T-helper 17 cell (primary cell): ENCODE results near the gene CYSRT1. TPM values are rescaled to one million over a fixed set of nuclear protein-coding genes. Genes with fewer than 3 reads are reported as not detected.

ENCODE experiments used
- ATAC-seq: fragments of 150-1000 bp; cut with Tn5 transposase; 2 replicates; pipeline ENCODE4 v1.10.0; 2021; ENCODE audit warnings: mild to moderate bottlenecking, moderate library complexity
- DNase-seq, 3 donors: peaks; one replicate each; pipeline versions ENCODE4 v3.0.0 to v3.0.0-alpha.2; 2020 to 2021
- H3K9me3 ChIP-seq: one replicate; pipeline ENCODE4 v1.7.0; 2013; ENCODE audit warnings: low read length, mild to moderate bottlenecking; ENCODE audit not compliant: control insufficient read depth, poor library complexity, severe bottlenecking
- H3K27ac Mint-ChIP-seq: one replicate; pipeline ENCODE4 v1.8.0; 2022; ENCODE audit warnings: mild to moderate bottlenecking, moderate library complexity, mixed read lengths
- H3K27me3 Mint-ChIP-seq: one replicate; pipeline ENCODE4 v1.8.0; 2022; ENCODE audit warnings: mixed read lengths
- H3K36me3 Mint-ChIP-seq: one replicate; pipeline ENCODE4 v1.8.0; 2022; ENCODE audit warnings: low read depth, mixed read lengths
- H3K4me1 Mint-ChIP-seq: one replicate; pipeline ENCODE4 v1.8.0; 2022; ENCODE audit warnings: mild to moderate bottlenecking, mixed read lengths
- H3K4me3 Mint-ChIP-seq: one replicate; pipeline ENCODE4 v1.8.0; 2022; ENCODE audit warnings: mild to moderate bottlenecking, moderate library complexity, mixed read lengths
- total RNA-seq, 4 donors: library from RNA in 2 of 4; stranded (reverse) in 2 of 4; gene quantifications; one replicate each; pipeline ENCODE4 v1.2.3 and lab custom pipeline; 2022 to 2026

CYSRT1 gene
- total RNA-seq, 2 donors from 2014 or later, result 0.52 TPM; not detected in 1

DNA sequence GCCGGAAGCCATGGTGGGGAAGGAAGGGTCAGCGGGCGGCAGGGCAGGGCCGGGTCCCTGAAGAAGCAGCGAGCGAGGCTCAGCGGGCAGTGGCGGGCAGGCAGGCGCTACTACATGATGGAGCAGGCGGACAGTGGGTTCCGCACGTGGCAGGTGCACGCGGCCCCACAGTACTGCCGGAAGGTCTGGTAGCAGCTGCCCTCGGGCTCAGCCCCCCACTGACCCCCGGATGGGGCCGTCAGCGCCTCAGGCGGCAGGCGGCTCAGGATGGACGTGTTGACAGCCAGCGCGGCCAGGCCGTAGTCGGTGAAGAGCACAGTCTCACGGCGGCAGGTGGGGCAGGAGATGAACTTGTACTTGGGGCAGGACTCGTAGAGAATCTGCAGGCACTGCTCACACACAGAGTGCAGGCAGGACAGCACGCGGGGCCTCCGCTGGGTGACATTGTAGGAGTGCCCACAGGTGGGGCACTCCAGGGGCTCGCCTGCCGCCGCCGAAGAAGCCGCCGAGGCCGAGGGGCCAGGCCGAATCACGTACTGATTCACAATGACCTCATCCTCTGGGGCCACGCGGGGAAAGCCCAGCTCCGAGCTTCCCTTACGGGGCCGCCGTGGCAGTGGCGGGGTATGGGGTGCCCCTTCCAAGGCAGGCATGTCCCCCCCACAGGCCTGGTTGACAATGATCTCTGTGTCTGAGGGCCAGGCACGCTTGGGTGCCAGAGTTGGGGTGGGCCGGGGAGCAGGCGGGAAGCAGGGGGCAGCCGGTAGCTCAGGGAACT is 4.5 kb upstream of the CYSRT1 start:
- H3K9me3 ChIP-seq, result no peaks in the 10 kb centered on the region
- peaks cover 2% of the 10 kb centered on the region for H3K4me1 Mint-ChIP-seq
- no peak for DNase-seq
- ATAC-seq, result no peak
- H3K27me3 Mint-ChIP-seq, result no peaks in the 10 kb centered on the region
- H3K36me3 Mint-ChIP-seq, result no peaks in the 10 kb centered on the region
- H3K4me3 Mint-ChIP-seq, result peak overlapping the region; percentile 52
- H3K27ac Mint-ChIP-seq, result no peak overlapping the region

DNA sequence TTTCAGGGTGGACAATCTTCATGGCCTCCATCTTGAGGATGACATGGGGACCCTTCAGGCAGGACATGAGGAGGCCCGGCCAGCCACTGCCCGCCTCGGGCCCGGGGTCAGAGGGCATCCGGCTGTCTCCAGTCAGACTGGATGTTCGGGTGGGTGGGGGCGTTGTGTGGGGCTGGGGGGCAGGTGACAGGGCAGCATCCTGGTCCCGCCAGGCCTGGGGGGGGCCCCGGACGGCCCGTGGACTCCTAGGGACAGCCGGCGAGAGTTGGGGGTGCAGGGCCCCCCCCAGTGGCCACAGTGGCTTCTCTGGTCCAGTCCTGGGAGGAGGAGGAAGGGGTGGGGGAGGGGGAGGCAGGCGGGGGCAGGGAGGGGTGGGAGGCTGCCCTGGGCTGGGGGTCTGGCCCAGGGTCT is 3.9 kb upstream of the CYSRT1 start:
- Mint-ChIP-seq H3K4me1 (peaks cover 2% of the 10 kb centered on the region), H3K27me3 (no peaks in the 10 kb centered on the region), H3K36me3 (no peaks in the 10 kb centered on the region), H3K27ac (no peak overlapping the region), H3K4me3 (peak overlapping the region; percentile 52)
- H3K9me3 ChIP-seq, result no peaks in the 10 kb centered on the region
- DNase-seq (no peak), ATAC-seq (no peak)

DNA sequence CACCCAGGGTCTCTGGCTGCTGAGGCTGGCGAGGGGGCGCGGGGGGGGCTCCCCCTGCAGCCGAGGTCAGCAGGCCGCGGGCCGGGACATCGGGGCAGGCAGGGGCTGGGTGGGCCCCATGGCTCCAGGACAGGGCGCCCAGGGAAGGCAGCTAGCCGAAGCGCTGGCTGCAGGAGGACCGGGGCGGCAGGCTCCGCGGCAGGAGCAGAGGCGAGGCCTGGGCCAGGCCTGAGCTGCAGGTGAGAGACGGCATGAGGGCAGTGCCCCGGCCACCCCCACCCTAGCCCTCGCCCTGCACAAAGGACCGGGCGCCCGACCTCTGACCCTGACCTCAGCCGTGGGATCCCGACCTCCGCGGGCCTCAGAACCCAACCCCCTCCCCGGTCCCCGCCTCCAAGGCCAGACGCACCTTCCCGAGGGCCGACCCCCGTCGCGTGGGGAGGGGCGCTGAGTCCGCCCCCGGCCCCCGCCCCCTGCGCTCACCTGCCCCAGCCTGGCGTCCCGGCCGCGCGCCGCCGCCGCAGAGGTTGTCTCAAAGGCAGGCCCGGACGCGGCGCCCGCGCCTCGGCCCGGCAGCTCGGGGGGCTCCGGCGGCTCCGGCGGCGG is 3.4 kb upstream of the CYSRT1 start:
- ATAC-seq (no peak), DNase-seq (no peak)
- Mint-ChIP-seq H3K27ac (no peak overlapping the region), H3K4me1 (peaks cover 2% of the 10 kb centered on the region), H3K27me3 (no peaks in the 10 kb centered on the region), H3K36me3 (no peaks in the 10 kb centered on the region), H3K4me3 (no peak overlapping the region)
- no peaks in the 10 kb centered on the region for H3K9me3 ChIP-seq

DNA sequence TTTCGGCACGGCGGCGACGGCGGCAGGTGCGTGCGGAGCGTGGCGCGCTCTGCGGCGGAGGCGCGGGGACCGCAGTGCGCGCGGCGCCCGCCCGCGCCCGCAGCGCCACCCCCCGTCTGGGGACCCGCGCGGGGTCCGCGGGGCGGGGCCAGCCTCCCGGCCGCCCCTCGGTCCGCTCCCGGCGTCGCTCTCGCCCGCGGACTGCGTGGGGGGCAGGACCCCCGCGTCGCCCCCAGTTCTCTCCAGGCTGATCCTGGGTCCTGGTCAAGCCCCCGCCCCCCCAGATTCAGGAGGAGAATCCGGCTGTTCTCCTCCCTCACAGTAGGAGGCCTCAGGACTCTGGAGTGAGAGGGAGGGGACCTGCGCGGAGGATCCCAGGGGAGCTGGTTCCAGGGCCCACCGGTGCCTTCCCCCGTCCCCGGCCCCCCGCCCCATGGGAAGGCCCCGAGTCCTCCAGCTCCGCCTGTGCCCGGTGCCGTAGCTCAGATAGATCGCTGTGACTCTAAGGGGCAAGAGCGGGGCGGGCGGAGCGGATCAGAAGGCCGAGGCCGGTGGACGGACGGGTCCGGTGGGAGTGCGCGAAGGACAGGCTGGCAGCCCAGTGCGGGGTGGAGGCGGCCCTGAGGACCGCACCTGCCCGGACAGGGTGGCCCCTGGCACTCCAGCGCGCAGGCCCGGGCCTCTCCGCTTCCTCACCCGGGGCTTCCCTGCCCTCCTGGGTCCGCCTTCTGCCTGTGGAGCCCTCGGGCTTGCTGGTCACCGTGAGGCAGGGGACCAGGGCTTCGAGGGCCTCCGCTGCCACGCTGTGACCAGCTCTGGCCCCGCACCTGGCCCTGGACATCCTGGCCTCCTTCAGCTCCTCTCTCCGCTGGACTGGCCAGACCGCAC is 2.5 kb upstream of the CYSRT1 start, which contains the start of gene RNF208:
RNF208 (minus strand) TSS at position 51 of the 888 bp plus-strand sequence. CDS start 1,028 bp downstream, outside the sequence.
- DNase-seq, result no peak
- Mint-ChIP-seq H3K36me3 (no peaks in the 10 kb centered on the region), H3K4me3 (peak within 1 kb of the TSS; percentile 82)

DNA sequence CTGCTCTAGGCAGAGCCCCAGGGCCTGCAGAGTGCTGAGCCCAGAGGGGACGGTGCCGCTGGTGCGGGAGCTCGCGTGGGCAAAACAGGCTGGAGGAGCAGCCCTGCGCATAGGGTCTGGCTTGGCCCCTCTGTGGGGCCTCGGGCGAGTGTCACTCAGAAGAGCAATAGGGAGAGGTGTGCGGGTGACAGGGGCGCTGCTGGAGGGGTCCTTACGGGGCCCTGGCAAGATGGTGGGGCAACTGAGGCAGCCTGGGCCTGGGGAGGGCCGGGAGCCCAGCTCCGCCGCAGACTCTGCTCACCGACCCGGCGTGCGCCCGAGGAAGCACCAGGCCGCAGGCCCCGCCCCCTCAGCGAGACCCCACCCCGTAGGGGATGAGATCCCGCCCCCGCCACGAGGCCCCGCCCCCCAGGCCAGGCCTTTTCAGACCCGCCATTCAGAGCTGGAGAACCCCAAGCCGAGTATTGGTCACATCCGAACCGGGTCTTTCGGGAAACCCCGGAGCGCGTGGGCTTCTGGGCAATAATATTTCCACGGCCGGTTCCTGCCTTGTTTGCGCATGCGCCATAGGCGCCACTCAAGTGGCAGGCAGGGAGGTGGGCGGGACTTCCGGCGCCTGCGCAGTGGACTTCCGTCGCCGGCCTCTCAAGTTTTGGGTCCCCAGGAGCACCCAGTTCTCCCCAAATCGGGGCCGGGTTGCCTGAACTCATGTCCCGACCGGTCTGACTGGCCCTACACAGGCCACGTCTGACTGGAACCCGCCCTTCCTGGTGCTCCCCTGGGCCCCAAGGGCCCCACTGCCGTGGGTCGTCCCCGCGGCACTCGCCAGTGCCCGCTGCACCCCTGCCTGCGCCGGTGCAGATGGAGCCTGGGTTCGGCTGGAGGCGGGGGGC is 1.6 kb upstream of the CYSRT1 start:
- Mint-ChIP-seq H3K27me3 (peaks cover 6% of the 10 kb centered on the region), H3K36me3 (peaks cover 2% of the 10 kb centered on the region), H3K4me1 (peaks cover 6% of the 10 kb centered on the region), H3K4me3 (peak overlapping the region; percentile 82), H3K27ac (peak overlapping the region; percentile 16)
- peak; percentile 93 to 97 (median 95) for DNase-seq
- ATAC-seq, result peak; percentile 95
- no peaks in the 10 kb centered on the region for H3K9me3 ChIP-seq

More for the DNA sequence above, 2.5 kb upstream of the CYSRT1 start, which contains the start of gene RNF208:
- H3K27ac Mint-ChIP-seq, result no peak within 1 kb of the TSS
- peaks cover 2% of the 10 kb centered on the region for H3K27me3 Mint-ChIP-seq
- ATAC-seq, result no peak
- no peaks in the 10 kb centered on the region for H3K9me3 ChIP-seq
- H3K4me1 Mint-ChIP-seq, result peaks cover 3% of the 10 kb centered on the region

DNA sequence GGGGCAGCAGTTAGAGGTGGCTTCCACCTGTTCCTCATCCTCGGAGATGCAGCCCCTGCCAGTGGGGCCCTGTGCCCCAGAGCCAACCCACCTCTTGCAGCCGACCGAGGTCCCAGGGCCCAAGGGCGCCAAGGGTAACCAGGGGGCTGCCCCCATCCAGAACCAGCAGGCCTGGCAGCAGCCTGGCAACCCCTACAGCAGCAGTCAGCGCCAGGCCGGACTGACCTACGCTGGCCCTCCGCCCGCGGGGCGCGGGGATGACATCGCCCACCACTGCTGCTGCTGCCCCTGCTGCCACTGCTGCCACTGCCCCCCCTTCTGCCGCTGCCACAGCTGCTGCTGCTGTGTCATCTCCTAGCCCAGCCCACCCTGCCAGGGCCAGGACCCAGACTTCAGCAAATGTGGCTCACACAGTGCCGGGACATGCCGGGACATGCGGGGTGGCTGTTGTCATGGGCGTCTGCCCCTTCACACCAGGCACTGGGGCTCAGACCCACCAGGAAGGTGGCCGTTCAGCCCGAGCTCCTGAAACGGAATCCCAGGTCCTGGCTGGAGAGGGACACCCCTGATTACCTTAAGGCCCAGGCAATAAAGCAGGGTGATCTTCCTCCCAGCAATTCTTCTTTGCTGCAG is 841 bp downstream of the CYSRT1 start:
- no peaks in the 10 kb centered on the region for H3K9me3 ChIP-seq
- ATAC-seq, result no peak
- Mint-ChIP-seq H3K4me3 (no peak overlapping the region), H3K27me3 (peaks cover 6% of the 10 kb centered on the region), H3K36me3 (peaks cover 2% of the 10 kb centered on the region), H3K27ac (no peak overlapping the region), H3K4me1 (peaks cover 6% of the 10 kb centered on the region)
- DNase-seq, result no peak

DNA sequence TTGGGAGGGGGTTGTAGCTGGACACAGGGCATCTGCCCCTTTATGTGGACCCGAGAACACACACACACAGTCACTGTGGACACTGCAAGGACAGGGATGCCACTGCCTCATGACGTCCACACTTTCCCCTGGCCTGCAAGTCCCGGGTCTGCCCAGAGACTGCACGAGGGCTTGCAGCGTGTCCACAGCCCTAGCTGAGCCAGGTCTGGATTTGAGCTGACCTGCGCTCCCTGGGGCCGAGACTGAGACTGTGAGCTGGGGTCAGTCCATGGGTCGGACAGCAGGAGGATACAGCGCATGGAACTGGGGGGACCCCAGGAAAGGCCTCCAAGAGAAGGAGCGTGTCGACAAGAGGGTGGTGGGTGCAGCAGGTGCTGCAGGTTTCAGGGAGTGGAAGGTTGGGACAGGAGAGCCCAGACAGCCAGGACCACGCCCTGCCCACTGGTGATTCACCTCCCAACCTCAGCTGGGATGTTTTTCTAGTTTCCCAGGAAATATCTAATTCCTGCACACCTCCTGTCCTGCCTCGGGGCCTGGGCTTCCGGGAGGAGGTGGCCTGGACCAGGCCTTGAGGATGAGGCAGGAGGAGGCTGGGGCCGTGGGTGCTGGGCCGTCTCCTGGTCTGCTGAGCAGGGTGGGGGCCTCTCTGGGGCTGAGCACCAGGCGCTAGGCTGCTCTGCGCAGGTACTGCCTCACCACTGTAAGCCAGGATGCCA is 1.5 kb downstream of the CYSRT1 start:
- no peak for ATAC-seq
- Mint-ChIP-seq H3K36me3 (peaks cover 2% of the 10 kb centered on the region), H3K4me3 (no peak overlapping the region), H3K27ac (no peak overlapping the region), H3K4me1 (peaks cover 6% of the 10 kb centered on the region), H3K27me3 (peaks cover 6% of the 10 kb centered on the region)
- no peak for DNase-seq
- no peaks in the 10 kb centered on the region for H3K9me3 ChIP-seq

DNA sequence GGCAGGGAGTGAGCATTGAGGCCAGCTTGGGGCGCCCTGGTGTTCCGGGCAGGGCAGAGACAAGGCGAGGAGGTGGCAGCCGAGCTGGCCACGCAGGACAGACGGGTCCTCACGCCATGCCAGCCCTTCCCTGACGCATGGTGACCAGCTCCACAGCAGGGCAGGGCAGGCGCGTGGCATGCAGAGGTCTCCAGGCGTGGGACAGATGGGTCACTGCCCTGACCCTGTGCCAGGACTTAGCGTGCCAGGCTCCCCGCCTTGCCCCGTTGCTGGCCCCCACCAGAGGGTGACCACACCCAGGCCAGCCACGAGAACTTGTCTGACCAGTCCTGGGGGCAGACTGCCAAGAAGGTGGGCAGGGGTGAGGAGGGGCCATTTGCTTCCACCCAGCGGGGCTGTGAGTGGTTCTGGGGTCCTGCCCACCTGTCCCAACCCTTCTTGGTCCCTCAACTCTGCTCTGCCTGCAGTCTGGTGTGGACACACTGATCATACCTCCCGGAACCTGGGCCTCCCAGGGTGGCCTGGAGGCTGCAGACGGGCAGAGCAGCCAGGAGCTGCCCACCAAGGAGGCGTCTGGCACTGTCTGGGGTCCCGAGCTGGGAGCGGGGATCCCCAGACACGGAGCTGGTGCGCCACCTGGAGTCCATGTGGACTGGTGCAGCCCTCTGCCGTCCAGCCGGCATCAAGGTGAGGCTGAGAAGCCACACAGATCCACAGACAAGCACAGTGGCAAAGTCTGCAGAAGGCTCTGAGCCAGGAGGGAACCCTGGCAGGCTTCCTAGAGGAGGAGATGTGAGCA is 2.3 kb downstream of the CYSRT1 start, which contains the start of gene RNF224:
RNF224 (plus strand) TSS at position 449 of the 799 bp plus-strand sequence. CDS start 834 bp downstream, outside the sequence.
- ATAC-seq (peak; percentile 43), DNase-seq (peak; percentile 67 to 75 (median 70))
- Mint-ChIP-seq H3K4me1 (peaks cover 6% of the 10 kb centered on the region), H3K36me3 (peaks cover 2% of the 10 kb centered on the region), H3K4me3 (no peak within 1 kb of the TSS), H3K27ac (no peak within 1 kb of the TSS), H3K27me3 (peaks cover 6% of the 10 kb centered on the region)
- H3K9me3 ChIP-seq, result no peaks in the 10 kb centered on the region

DNA sequence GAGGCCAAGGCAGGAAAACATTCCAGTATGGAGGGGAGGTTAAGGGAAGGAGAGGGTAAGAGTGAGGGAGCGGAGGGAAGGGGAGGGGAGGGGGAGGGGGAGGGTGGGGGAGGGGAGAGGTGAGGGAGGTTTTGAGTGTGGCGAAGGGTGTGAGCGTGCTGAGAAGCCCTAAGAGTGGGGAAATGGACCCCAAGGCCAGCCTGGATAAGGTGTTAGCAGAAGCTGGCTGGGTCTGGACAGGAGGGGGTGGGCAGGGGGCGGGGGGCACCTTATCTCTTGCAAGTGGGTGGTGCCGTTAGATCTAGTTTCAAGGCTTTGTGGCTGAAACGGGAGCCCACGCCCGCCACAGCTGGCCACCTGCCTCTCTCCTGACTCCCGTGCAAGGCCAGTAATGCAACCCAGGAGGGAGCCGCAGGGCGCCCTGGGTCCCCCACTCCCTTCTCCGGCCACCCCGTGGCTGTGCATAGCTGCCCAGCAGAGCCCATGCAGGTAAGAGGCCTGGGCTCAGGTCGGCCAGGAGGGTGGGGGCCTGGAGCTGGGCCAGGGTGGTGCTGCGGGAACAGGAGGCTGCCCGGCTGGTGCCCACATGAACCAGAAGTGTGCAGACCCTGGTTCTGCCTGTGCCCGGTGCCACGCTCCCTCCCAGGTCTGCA is 3.0 kb downstream of the CYSRT1 start:
- ATAC-seq (no peak), DNase-seq (no peak)
- Mint-ChIP-seq H3K27me3 (peaks cover 6% of the 10 kb centered on the region), H3K36me3 (peaks cover 2% of the 10 kb centered on the region), H3K4me1 (peaks cover 4% of the 10 kb centered on the region), H3K27ac (no peak overlapping the region), H3K4me3 (no peak overlapping the region)
- H3K9me3 ChIP-seq, result no peaks in the 10 kb centered on the region

DNA sequence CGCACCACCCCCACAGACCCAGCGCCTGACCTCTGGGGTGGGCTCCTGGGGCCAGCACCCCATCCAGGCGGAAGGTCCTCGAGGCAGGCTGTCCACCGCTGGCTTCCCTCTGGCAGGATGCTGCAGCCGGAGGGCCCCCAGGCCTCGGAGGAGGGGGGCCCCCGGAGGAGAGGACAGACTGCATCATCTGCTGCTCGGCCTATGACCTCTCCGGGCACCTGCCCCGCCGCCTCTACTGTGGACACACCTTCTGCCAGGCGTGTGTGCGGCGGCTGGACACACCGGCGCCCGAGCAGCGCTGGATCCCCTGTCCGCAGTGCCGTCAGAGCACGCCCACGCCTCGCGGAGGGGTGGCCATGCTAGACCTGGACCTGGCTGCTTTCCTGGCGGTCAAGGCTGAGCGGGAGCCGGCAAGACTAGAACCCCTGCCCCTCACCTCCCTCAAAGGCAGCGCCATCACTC is 3.6 kb downstream of the CYSRT1 start:
- DNase-seq (no peak), ATAC-seq (no peak)
- Mint-ChIP-seq H3K27ac (no peak overlapping the region), H3K4me1 (peaks cover 4% of the 10 kb centered on the region), H3K4me3 (no peak overlapping the region), H3K36me3 (peaks cover 2% of the 10 kb centered on the region), H3K27me3 (peaks cover 6% of the 10 kb centered on the region)
- H3K9me3 ChIP-seq, result no peaks in the 10 kb centered on the region
